HG03097 (cell line): Measurements from ENCODE around the gene HSPBP1.
"Not testable (repeated sequence)": the region's sequence is repeated elsewhere in the genome, so short reads cannot be mapped to it uniquely, and the experiment has no call there.

ENCODE experiments used
- ATAC-seq: cut with Tn5 transposase; IDR thresholded peaks from one replicate; pipeline ENCODE4 v1.9.1; 2021; ENCODE audit not compliant: unreplicated experiment, low FRiP score

Gene HSPBP1

GRCh38 chr19:55241143-55241934 is 38.6 kb downstream of the HSPBP1 start:
- no peak for ATAC-seq

GRCh38 chr19:55240713-55241020 is 39.2 kb downstream of the HSPBP1 start:
- no peak for ATAC-seq

GRCh38 chr19:55239004-55239403 is 40.9 kb downstream of the HSPBP1 start:
- ATAC-seq: no peak

GRCh38 chr19:55238030-55238429 is 41.9 kb downstream of the HSPBP1 start:
- ATAC-seq: no peak

- ATAC-seq: no peak
Observed at GRCh38 chr19:55232986-55233385, 46.9 kb downstream of the HSPBP1 start.

- no peak for ATAC-seq
Observed at GRCh38 chr19:55232286-55232602, 47.7 kb downstream of the HSPBP1 start.

- ATAC-seq: no peak
Observed at GRCh38 chr19:55231391-55232285, 48.3 kb downstream of the HSPBP1 start.

- no peak for ATAC-seq
Observed at GRCh38 chr19:55230780-55231179, 49.1 kb downstream of the HSPBP1 start.

- ATAC-seq: no peak
Observed at GRCh38 chr19:55230329-55230728, 49.6 kb downstream of the HSPBP1 start.

- ATAC-seq: no peak
Observed at GRCh38 chr19:55229789-55230182, 50.1 kb downstream of the HSPBP1 start.

- ATAC-seq: no peak
Observed at GRCh38 chr19:55229145-55229788, 50.6 kb downstream of the HSPBP1 start.

- ATAC-seq: no peak
Observed at GRCh38 chr19:55228403-55229031, 51.4 kb downstream of the HSPBP1 start, which contains the start of gene TMEM86B. TSS of gene TMEM86B (minus strand) at chr19:55228763. CDS start at chr19:55228741, 22 bp downstream.

- ATAC-seq: no peak
Observed at GRCh38 chr19:55228015-55228391, 51.9 kb downstream of the HSPBP1 start.

- ATAC-seq: no peak
Observed at GRCh38 chr19:55227241-55228014, 52.5 kb downstream of the HSPBP1 start.

- no peak for ATAC-seq
Observed at GRCh38 chr19:55226788-55227187, 53.1 kb downstream of the HSPBP1 start.

GRCh38 chr19:55226273-55226672 is 53.6 kb downstream of the HSPBP1 start:
- no peak for ATAC-seq

GRCh38 chr19:55225415-55225958 is 54.4 kb downstream of the HSPBP1 start:
- ATAC-seq: no peak

- not testable (repeated sequence) for ATAC-seq
Observed at GRCh38 chr19:55224679-55225414, 55.1 kb downstream of the HSPBP1 start.

- ATAC-seq: no peak
Observed at GRCh38 chr19:55224038-55224665, 55.8 kb downstream of the HSPBP1 start.
